Vagina (tissue), 2 donors: ENCODE data around the gene PNPLA3. TPM values are rescaled to one million over a fixed set of nuclear protein-coding genes. Genes with fewer than 3 reads are reported as not detected.

Source experiments
- DNase-seq, 2 donors: peaks; one replicate each; pipeline ENCODE4 v3.0.0-alpha.2; 2017; ENCODE audit errors: extremely low spot score in 2 of 2
- H3K27ac ChIP-seq: fragments of 200-600 bp; sonication (generic); one replicate; pipeline ENCODE4 v1.5.1; 2019
- H3K27me3 ChIP-seq: fragments of 200-600 bp; sonication (generic); one replicate; pipeline ENCODE4 v1.5.1; 2019
- H3K36me3 ChIP-seq, 2 donors: fragments of 200-600 bp; sonication (generic); one replicate each; pipeline ENCODE4 v1.5.1; 2017 to 2019
- H3K4me1 ChIP-seq: fragments of 200-600 bp; sonication (generic); one replicate; pipeline ENCODE4 v1.5.1; 2019
- H3K4me3 ChIP-seq, 2 donors: fragments of 200-600 bp; sonication (generic); 1 replicate in 1 of 2; 2 replicates in 1 of 2; pipeline ENCODE4 v1.5.1; 2016 to 2019
- H3K9me3 ChIP-seq: fragments of 200-600 bp; sonication (generic); one replicate; pipeline ENCODE4 v1.5.1; 2019
- POLR2A ChIP-seq, 2 donors: fragments of 450-650 bp; IDR thresholded peaks; one replicate each; pipeline ENCODE4 v1.6.1; 2017; ENCODE audit warnings: antibody characterized with exemption in 2 of 2, mild to moderate bottlenecking in 2 of 2, moderate library complexity in 2 of 2
- POLR2AphosphoS5 ChIP-seq, 2 donors: sonication (generic); formaldehyde crosslinking; IDR thresholded peaks; one replicate each; pipeline ENCODE4 v1.9.0; 2017; ENCODE audit warnings: antibody characterized with exemption in 2 of 2, mild to moderate bottlenecking in 2 of 2, low read depth in 1 of 2; ENCODE audit not compliant: insufficient read depth in 1 of 2
- intact Hi-C: fragments of 100-400 bp; cut with DNase I; formaldehyde crosslinking; loops from one replicate; pipeline ENCODE4 v1.15.1; 2023
- total RNA-seq: library from RNA; depleted of rRNA; stranded (reverse); fragments of >200 nt; gene quantifications from one replicate; pipeline ENCODE4 v1.2.3, GENCODE V29; 2016
- TF ChIP-seq, protein P1 (sequence below), 3 experiments: fragments of 450-650 bp in 2 of 3; fragments of 200-600 bp in 1 of 3; sonication (generic) in 1 of 3; IDR thresholded peaks; one replicate each; pipeline ENCODE4 v1.5.1; 2017 to 2019; ENCODE audit warnings: antibody characterized with exemption in 3 of 3, mild to moderate bottlenecking in 2 of 3, moderate library complexity in 2 of 3

Gene PNPLA3
- total RNA-seq, 1 donor from 2014 or later, result not detected

DNA sequence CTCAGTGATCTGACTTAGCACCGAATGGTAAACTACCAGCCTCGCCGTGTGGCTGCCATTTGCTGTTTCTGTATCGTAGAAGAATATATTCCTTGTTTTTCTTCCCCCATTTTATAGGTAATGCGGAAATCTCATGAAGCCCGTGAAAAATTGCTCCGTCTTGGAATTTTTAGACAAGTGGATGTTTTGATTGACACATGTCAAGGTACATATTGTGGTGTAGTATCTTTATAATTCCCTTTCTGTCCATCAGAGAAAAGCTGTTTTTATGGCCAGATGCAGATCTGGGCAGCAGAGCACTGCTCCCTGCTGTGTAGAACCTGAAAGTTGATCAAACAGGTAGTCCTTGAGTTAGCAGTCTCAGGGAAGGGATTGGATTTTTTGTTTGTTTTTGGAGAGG is 45.0 kb downstream of the PNPLA3 start:
- Histone ChIP-seq H3K4me3 (no peak overlapping the region), H3K9me3 (no peaks in the 10 kb centered on the region), H3K27ac (no peak overlapping the region), H3K27me3 (no peaks in the 10 kb centered on the region), H3K36me3 (peaks cover 0 to 81% of the 10 kb centered on the region in 2 donors), H3K4me1 (no peaks in the 10 kb centered on the region)
- TF ChIP-seq POLR2A (IDR thresholded peaks at IDR 0.05) (no peak), POLR2AphosphoS5 (IDR thresholded peaks at IDR 0.05; ENCODE audit: insufficient read depth in 1 of 2, low read depth in 1 of 2) (no peak)
- TF ChIP-seq, protein P1, sequence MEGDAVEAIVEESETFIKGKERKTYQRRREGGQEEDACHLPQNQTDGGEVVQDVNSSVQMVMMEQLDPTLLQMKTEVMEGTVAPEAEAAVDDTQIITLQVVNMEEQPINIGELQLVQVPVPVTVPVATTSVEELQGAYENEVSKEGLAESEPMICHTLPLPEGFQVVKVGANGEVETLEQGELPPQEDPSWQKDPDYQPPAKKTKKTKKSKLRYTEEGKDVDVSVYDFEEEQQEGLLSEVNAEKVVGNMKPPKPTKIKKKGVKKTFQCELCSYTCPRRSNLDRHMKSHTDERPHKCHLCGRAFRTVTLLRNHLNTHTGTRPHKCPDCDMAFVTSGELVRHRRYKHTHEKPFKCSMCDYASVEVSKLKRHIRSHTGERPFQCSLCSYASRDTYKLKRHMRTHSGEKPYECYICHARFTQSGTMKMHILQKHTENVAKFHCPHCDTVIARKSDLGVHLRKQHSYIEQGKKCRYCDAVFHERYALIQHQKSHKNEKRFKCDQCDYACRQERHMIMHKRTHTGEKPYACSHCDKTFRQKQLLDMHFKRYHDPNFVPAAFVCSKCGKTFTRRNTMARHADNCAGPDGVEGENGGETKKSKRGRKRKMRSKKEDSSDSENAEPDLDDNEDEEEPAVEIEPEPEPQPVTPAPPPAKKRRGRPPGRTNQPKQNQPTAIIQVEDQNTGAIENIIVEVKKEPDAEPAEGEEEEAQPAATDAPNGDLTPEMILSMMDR (IDR thresholded peaks at IDR 0.05), result no peak
- DNase-seq, result no peak
- intact Hi-C loops, result no loop called here

DNA sequence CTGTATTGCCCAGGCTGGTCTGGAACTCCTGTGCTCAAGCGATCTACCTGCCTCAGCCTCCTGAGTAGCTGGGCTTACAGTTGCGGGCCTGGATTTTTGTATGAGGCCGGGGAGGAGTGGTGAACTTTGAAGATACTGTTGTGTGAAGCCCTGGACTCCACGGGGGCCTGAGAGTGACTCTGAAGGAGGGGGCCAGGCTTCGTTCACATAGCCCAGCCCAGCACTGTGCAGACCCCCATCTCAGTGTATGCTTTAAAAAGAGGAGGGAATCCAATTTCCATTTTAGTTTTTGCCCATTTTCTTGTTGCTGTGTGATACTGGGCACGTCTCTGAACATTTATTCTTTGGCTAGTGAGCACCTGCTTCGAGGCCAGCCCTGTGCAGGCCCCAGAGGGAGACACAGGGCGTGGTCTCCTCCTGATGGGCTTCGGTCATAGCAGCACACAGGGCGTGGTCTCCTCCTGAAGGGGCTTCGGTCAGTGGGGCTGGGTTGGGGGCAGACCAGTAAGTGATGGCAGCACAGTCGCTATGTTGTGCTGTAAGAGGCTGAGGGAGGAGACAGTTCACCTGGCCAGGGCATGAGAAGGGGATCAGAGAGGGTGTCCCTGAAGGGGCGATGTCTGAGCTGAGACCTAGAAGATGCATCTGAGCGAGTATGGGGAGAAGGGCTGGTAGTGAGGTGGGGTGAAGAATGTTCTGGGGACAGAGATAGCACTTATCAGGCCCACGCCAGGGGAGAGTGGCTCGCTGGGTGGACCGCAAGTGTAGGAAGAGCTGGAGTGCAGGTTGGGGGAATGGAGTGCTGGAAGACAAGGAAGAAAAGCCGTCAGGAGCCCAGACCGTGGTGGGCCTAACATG is 45.6 kb downstream of the PNPLA3 start:
- TF ChIP-seq POLR2A (IDR thresholded peaks at IDR 0.05), result no peak
- Histone ChIP-seq H3K27me3 (no peaks in the 10 kb centered on the region), H3K4me3 (no peak overlapping the region), H3K27ac (no peak overlapping the region), H3K9me3 (no peaks in the 10 kb centered on the region), H3K36me3 (peaks cover 0 to 81% of the 10 kb centered on the region in 2 donors), H3K4me1 (no peaks in the 10 kb centered on the region)
- DNase-seq, result no peak
- intact Hi-C loops, result no loop called here

DNA sequence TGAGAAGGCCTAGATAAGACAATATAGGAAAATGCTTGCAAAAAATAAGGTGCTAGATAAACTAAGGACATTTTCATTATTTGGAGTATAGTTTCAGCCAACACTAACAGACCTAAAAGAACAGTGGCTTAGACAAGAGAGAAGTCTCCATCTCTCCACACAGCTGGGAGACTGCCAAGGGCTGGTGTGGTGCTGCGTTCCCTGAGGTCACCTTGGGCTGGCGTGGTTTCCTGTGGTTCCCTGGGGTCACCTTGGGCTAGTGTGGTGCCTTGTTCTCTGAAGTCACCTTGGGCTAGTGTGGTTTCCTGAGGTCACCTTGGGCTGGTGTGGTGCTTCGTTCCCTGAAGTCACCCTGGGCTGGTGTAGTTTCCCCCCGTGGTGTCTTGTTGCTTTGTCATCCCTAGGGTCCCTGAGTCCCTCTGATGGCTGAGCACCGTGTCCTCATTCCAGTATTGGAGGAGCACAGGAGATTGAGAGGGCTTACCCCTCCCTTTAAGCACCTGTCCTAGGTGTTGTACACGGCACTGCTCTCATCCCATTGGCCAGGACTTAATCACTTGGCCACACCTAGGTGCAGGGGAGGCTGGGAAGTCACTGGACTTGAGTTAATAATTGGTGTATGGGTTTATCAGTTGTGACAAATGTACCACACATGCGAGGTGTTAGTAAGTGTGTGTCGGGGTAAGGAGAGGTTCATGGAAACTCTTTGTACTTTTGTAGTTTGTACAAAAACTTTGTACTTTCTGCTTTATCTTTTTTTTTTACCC is 46.6 kb downstream of the PNPLA3 start:
- intact Hi-C loops, result no loop called here
- Histone ChIP-seq H3K27ac (no peak overlapping the region), H3K9me3 (no peaks in the 10 kb centered on the region), H3K27me3 (no peaks in the 10 kb centered on the region), H3K36me3 (peaks cover 0 to 81% of the 10 kb centered on the region in 2 donors), H3K4me1 (no peaks in the 10 kb centered on the region), H3K4me3 (no peak overlapping the region)
- TF ChIP-seq POLR2AphosphoS5 (IDR thresholded peaks at IDR 0.05; ENCODE audit: insufficient read depth in 1 of 2, low read depth in 1 of 2) (no peak), POLR2A (IDR thresholded peaks at IDR 0.05) (no peak)
- TF ChIP-seq, protein P1 (IDR thresholded peaks at IDR 0.05), result no peak
- no peak for DNase-seq

DNA sequence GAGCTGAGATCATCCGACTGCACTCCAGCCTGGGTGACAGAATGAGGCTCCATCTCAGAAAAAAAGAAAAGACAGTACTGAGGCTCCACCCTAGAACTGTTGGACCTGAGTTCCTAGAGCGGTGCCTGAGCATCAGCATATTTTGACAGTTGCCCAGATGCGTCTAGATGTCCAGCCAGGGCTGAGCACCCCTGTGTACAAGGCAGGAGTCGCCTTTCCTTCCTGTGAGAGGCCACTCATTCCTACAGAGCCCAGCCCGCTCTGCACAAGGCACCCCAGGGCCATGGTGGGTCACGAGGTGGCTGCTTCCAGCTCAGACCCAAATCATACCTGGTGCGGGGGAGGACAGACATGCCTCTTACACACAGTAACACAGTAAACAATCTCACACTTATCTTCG is 47.5 kb downstream of the PNPLA3 start:
- TF ChIP-seq, protein P1 (IDR thresholded peaks at IDR 0.05), result no peak
- TF ChIP-seq POLR2A (IDR thresholded peaks at IDR 0.05) (no peak), POLR2AphosphoS5 (IDR thresholded peaks at IDR 0.05; ENCODE audit: insufficient read depth in 1 of 2, low read depth in 1 of 2) (no peak)
- Histone ChIP-seq H3K36me3 (peaks cover 0 to 80% of the 10 kb centered on the region in 2 donors), H3K9me3 (no peaks in the 10 kb centered on the region)

DNA sequence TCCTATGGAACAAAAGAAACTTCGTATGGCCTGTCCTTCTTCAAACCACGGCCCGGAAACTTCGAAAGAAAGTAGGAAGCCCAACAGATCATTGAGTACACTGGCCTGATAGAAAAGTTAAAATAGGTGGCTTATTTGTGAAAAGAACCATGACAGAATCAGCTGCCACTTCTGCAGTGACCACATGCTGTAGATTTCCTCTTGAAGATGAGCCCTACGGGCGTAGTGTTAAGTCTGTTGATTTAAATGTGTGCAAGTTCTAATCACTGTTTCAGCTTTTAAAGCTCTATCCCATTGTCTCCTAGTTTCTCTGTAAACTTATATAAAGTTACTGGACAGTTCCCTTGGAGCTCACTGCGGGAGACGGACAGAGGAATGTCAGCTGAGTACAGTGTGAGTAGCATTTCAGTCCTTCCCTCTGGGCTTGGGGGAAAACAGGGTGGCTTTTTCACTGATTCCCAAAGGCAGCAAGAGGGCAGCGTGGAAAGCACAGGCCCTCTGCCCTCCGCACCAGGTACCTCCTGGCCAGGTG is 49.4 kb downstream of the PNPLA3 start:
- no peak for TF ChIP-seq POLR2A (IDR thresholded peaks at IDR 0.05)
- TF ChIP-seq, protein P1 (IDR thresholded peaks at IDR 0.05), result no peak
- TF ChIP-seq POLR2AphosphoS5 (IDR thresholded peaks at IDR 0.05; ENCODE audit: insufficient read depth in 1 of 2, low read depth in 1 of 2), result no peak

More for the DNA sequence above, 47.5 kb downstream of the PNPLA3 start:
- Histone ChIP-seq H3K4me3 (no peak overlapping the region), H3K27me3 (no peaks in the 10 kb centered on the region), H3K27ac (no peak overlapping the region), H3K4me1 (no peaks in the 10 kb centered on the region)
- DNase-seq, result no peak
- intact Hi-C loops, result no loop called here

More for the DNA sequence above, 49.4 kb downstream of the PNPLA3 start:
- H3K27me3 ChIP-seq, result no peaks in the 10 kb centered on the region
- H3K9me3 ChIP-seq, result no peaks in the 10 kb centered on the region
- no peaks in the 10 kb centered on the region for H3K4me1 ChIP-seq
- DNase-seq, result no peak
- H3K36me3 ChIP-seq, result peaks cover 0 to 80% of the 10 kb centered on the region in 2 donors
- intact Hi-C loops, result no loop called here
- H3K27ac ChIP-seq, result no peak overlapping the region
- no peak overlapping the region for H3K4me3 ChIP-seq
